Thoracic aorta (tissue), 2 donors: ENCODE results near the gene ISCA1. TPM values are rescaled to one million over a fixed set of nuclear protein-coding genes. Genes with fewer than 3 reads are reported as not detected.

ENCODE experiments used
- ATAC-seq: fragments of 150-250 bp; one replicate; pipeline ENCODE4 v1.8.0; 2017; ENCODE audit warnings: low read depth; ENCODE audit not compliant: insufficient number of reproducible peaks, low FRiP score
- DNase-seq: peaks from one replicate; pipeline ENCODE4 v3.0.0-alpha.2; 2020; ENCODE audit warnings: low spot score
- H3K27ac ChIP-seq, 2 donors: fragments of 200-600 bp; sonication (generic); 1 replicate in 1 of 2; 2 replicates in 1 of 2; pipeline ENCODE4 v1.5.1; 2016; ENCODE audit warnings: mild to moderate bottlenecking in 2 of 2, moderate library complexity in 2 of 2
- H3K27me3 ChIP-seq: fragments of 200-600 bp; sonication (generic); replicated peaks from 2 replicates; pipeline ENCODE4 v1.6.0; 2016; ENCODE audit warnings: mild to moderate bottlenecking; ENCODE audit not compliant: insufficient read depth
- H3K36me3 ChIP-seq: fragments of 200-600 bp; sonication (generic); one replicate; pipeline ENCODE4 v1.5.1; 2016
- H3K4me1 ChIP-seq, 2 donors: fragments of 200-600 bp; sonication (generic); 1 replicate in 1 of 2; 2 replicates in 1 of 2; pipeline versions ENCODE4 v1.5.1 to v1.6.0; 2016; ENCODE audit warnings: low read depth in 2 of 2, mild to moderate bottlenecking in 1 of 2; ENCODE audit not compliant: control insufficient read depth in 1 of 2
- H3K4me3 ChIP-seq: fragments of 200-600 bp; sonication (generic); 2 replicates; pipeline ENCODE4 v1.5.1; 2016; ENCODE audit warnings: mild to moderate bottlenecking
- H3K9me3 ChIP-seq: fragments of 200-600 bp; sonication (generic); 2 replicates; pipeline ENCODE4 v1.5.1; 2016
- CTCF ChIP-seq: fragments of 200-600 bp; sonication (generic); IDR thresholded peaks from one replicate; pipeline ENCODE4 v1.5.1; 2019; ENCODE audit warnings: antibody characterized with exemption
- total RNA-seq, 2 donors: library from RNA; depleted of rRNA; stranded (reverse); fragments of >200 nt; gene quantifications; one replicate each; pipeline versions ENCODE4 v1.1.0 to v1.2.3, GENCODE V29; 2016

ISCA1 gene
- total RNA-seq, 2 donors from 2014 or later = 25.9 to 37.9 TPM

DNA sequence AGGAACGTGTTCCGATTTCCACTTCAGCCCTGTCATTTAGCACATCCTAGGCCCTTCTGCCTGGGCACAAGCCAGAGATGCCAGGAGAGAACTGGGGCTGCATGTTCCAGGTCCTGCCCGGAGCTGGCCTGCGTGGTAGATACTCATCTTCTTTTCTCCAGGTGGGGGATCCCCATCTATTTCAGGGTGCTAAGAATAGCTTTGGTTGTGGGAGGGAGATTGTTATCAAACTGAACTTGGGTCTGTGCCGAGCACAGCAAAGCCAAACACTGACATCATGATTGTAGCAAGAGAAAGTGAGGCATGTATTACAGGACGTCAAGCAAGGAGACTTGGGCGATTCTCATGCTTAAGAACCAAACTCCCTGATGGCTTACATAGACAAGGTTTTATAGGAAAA is 41.1 kb downstream of the ISCA1 start:
- no peak overlapping the region for H3K4me3 ChIP-seq
- DNase-seq = no peak
- no peaks in the 10 kb centered on the region for H3K9me3 ChIP-seq
- no peak for ATAC-seq
- H3K4me1 ChIP-seq = no peaks in the 10 kb centered on the region
- no peak for TF ChIP-seq CTCF
- H3K36me3 ChIP-seq = no peaks in the 10 kb centered on the region
- H3K27ac ChIP-seq = no peak overlapping the region
- H3K27me3 ChIP-seq = no peaks in the 10 kb centered on the region

DNA sequence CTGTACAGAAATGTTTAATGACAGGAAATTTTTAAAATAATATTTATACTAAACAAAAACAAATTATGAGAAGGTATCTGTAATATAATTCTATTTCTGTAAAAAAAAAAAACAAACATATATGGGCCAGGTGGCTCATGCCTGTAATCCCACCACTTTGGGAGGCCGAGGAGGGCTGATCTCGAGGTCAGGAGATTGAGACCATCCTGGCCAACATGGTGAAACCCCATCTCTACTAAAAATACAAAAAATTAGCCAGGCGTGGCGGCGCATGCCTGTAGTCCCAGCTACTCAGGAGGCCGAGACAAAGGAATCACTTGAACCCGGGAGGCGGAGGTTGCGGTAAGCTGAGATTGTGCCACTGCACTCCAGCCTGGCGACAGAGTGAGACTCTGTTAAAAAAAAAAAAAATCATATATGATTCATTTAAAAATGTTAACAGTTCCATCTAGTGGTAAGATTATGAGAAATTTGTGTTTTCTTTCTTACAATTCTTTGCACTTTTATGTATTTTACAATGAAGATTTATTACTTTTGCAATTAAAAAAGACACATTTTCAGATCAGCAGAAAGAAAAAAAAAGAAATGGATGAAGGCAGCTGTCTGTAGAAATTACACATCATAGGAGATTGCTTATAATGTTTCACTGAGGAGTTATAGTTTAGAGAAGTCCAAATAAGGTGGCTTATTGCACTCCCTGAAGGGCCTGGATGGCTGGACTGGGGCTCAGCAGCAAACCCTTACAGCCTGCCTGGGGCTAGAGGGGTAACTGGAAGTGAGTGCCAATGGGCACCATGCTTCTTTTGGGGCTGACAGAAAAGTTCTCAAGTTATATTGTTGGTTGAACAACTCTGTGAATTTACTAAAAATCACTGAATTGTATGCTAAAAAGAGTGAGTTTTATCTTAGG is 43.2 kb downstream of the ISCA1 start:
- H3K27me3 ChIP-seq = no peaks in the 10 kb centered on the region
- no peak overlapping the region for H3K4me3 ChIP-seq
- TF ChIP-seq CTCF = no peak
- H3K27ac ChIP-seq = no peak overlapping the region
- H3K4me1 ChIP-seq = no peaks in the 10 kb centered on the region
- ATAC-seq (no peak), DNase-seq (no peak)
- no peaks in the 10 kb centered on the region for H3K36me3 ChIP-seq
- H3K9me3 ChIP-seq = no peaks in the 10 kb centered on the region

DNA sequence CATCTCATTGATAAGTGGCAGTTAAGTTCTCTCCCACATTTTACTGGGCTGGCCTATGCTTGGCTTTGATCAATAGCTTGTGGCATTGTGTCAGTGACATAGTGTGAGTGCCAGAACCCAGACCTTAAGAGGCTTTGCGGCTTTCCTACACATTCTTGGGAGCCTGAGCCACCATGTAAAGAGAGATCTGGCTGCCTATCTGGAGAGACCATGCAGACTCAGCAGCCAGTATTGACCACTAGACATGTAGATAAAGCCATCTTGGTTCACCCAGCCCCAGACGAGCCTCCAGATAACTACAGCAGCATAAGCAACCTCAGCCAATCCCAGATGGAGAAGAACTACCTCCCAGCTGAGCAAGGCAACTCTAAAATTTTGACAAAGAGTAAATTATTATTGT is 51.5 kb downstream of the ISCA1 start:
- no peak overlapping the region for H3K27ac ChIP-seq
- no peak overlapping the region for H3K4me3 ChIP-seq
- TF ChIP-seq CTCF = no peak
- H3K4me1 ChIP-seq = no peaks in the 10 kb centered on the region
- no peak for ATAC-seq
- DNase-seq = no peak
- H3K36me3 ChIP-seq = no peaks in the 10 kb centered on the region
- H3K27me3 ChIP-seq = no peaks in the 10 kb centered on the region
- H3K9me3 ChIP-seq = no peaks in the 10 kb centered on the region

GRCh38 chr9:86222667-86223066 is 59.7 kb downstream of the ISCA1 start:
- no peak for DNase-seq
- ATAC-seq = no peak
- H3K4me1 ChIP-seq = no peaks in the 10 kb centered on the region
- H3K9me3 ChIP-seq = no peaks in the 10 kb centered on the region
- TF ChIP-seq CTCF = no peak
- no peaks in the 10 kb centered on the region for H3K27me3 ChIP-seq
- no peaks in the 10 kb centered on the region for H3K36me3 ChIP-seq
- no peak overlapping the region for H3K4me3 ChIP-seq
- H3K27ac ChIP-seq = no peak overlapping the region

DNA sequence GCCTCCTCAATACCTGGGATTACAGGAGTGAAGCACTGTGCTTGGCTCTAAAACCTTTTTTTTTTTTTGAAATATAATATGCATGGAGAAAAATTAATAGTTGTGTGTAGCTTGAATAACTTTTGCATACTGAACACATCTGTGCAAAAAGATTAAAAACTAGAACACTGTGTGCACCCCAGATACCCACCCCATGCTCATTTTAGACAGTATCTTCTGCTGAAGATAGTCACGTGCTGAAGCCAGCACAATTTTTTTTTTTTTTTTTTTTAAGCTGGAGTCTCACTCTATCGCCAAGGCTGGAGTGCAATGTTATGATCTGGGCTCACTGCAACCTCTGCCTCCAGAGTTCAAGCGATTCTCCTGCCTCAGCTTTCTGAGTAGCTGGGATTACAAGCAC is 62.7 kb downstream of the ISCA1 start:
- Histone ChIP-seq H3K27me3 (no peaks in the 10 kb centered on the region), H3K36me3 (no peaks in the 10 kb centered on the region), H3K4me1 (no peaks in the 10 kb centered on the region), H3K27ac (no peak overlapping the region), H3K9me3 (no peaks in the 10 kb centered on the region), H3K4me3 (no peak overlapping the region)
- TF ChIP-seq CTCF = no peak
- ATAC-seq (no peak), DNase-seq (no peak)
